GM12892 (cell line): ENCODE measurements around the gene THADA.

Experiments used
- POLR2A ChIP-seq: IDR thresholded peaks from 2 replicates; pipeline ENCODE4 v1.6.1; 2011; ENCODE audit warnings: low read depth, low read length, control low read depth
- POLR2AphosphoS5 ChIP-seq: IDR thresholded peaks from 2 replicates; pipeline ENCODE4 v1.6.1; 2011; ENCODE audit warnings: low read depth, low read length, control low read depth

DNA sequence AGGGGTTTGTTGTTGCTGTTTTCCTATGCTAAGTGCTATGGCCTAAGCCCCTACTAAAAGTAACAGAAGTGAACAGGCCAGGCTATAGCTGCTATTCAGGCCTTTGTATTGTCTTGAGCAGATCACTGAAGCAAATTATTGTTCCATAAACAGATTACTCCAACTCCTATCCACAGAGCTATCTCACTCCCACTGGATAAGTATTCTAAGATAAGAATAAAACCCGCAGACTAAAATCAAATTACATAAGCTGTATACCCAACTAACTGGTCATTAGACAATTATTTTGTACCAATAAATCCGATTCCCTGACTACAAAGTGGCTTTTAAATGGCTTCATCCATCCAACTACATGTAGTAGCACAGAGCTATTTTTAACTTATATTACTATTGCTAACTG, 74.3 kb downstream of the THADA start:
- TF ChIP-seq POLR2A (no peak), POLR2AphosphoS5 (no peak)
